Stimulated activated CD8-positive, alpha-beta memory T cell treated with anti-CD3 and anti-CD28 coated beads, Interleukin-15, amount 100 ng/mL, for 1 hour (primary cell): Measurements from ENCODE around the gene MAP2K3.

Experiments
- DNase-seq: peaks from one replicate; pipeline ENCODE4 v3.0.0-alpha.2; 2020; ENCODE audit warnings: low read depth

The MAP2K3 gene

GRCh38 chr17:21282850-21283249 lies 1.7 kb upstream of the MAP2K3 start:
- DNase-seq: no peak

GRCh38 chr17:21283482-21284318 lies 811 bp upstream of the MAP2K3 start:
- DNase-seq: no peak

GRCh38 chr17:21285164-21286065 lies 904 bp downstream of the MAP2K3 start:
- DNase-seq: no peak

GRCh38 chr17:21286066-21286770 lies 1.7 kb downstream of the MAP2K3 start:
- DNase-seq: no peak

GRCh38 chr17:21286909-21287702 lies 2.6 kb downstream of the MAP2K3 start:
- no peak for DNase-seq

GRCh38 chr17:21287703-21288449 lies 3.4 kb downstream of the MAP2K3 start:
- peak; percentile 97 for DNase-seq

GRCh38 chr17:21288571-21289017 lies 4.1 kb downstream of the MAP2K3 start:
- DNase-seq: no peak

- no peak for DNase-seq
Observed at GRCh38 chr17:21289175-21289901, 4.8 kb downstream of the MAP2K3 start.

- DNase-seq: no peak
Observed at GRCh38 chr17:21289902-21290571, 5.5 kb downstream of the MAP2K3 start.

- no peak for DNase-seq
Observed at GRCh38 chr17:21291357-21291756, 6.8 kb downstream of the MAP2K3 start.

GRCh38 chr17:21291862-21292261 lies 7.4 kb downstream of the MAP2K3 start:
- no peak for DNase-seq

GRCh38 chr17:21292867-21293830 lies 8.6 kb downstream of the MAP2K3 start:
- DNase-seq: no peak

- no peak for DNase-seq
Observed at GRCh38 chr17:21293831-21294210, 9.3 kb downstream of the MAP2K3 start.

- no peak for DNase-seq
Observed at GRCh38 chr17:21294321-21295035, 10.0 kb downstream of the MAP2K3 start.

- DNase-seq: no peak
Observed at GRCh38 chr17:21295036-21295952, 10.8 kb downstream of the MAP2K3 start.
